Effector memory CD8-positive, alpha-beta T cell (primary cell): ENCODE results near the gene LPO.
A peak's percentile ranks its signal among the peaks of the same experiment; 100 is the strongest.

ENCODE experiments used
- ATAC-seq: fragments of 150-1000 bp; cut with Tn5 transposase; replicated peaks from 2 replicates; pipeline ENCODE4 v1.10.0; 2021; ENCODE audit warnings: mild to moderate bottlenecking, moderate library complexity
- DNase-seq, 3 experiments: peaks; one replicate each; pipeline ENCODE4 v3.0.0; 2021
- H3K27ac Mint-ChIP-seq, 2 donors: one replicate each; pipeline ENCODE4 v1.8.0; 2022; ENCODE audit warnings: mild to moderate bottlenecking in 2 of 2, mixed read lengths in 2 of 2, moderate library complexity in 2 of 2
- H3K27me3 Mint-ChIP-seq, 2 donors: one replicate each; pipeline ENCODE4 v1.8.0; 2022; ENCODE audit warnings: mixed read lengths in 2 of 2
- H3K36me3 Mint-ChIP-seq: one replicate; pipeline ENCODE4 v1.8.0; 2022; ENCODE audit warnings: mild to moderate bottlenecking, moderate library complexity, mixed read lengths; ENCODE audit not compliant: insufficient read depth
- H3K4me1 Mint-ChIP-seq, 2 donors: one replicate each; pipeline ENCODE4 v1.8.0; 2022; ENCODE audit warnings: low read depth in 2 of 2, mixed read lengths in 2 of 2
- H3K4me3 Mint-ChIP-seq, 2 donors: one replicate each; pipeline ENCODE4 v1.8.0; 2022; ENCODE audit warnings: mild to moderate bottlenecking in 2 of 2, mixed read lengths in 2 of 2, moderate library complexity in 2 of 2
- H3K9me3 Mint-ChIP-seq, 2 donors: one replicate each; pipeline ENCODE4 v1.8.0; 2022; ENCODE audit warnings: mixed read lengths in 2 of 2

Gene LPO

GRCh38 chr17:58311429-58311894 lies 73.1 kb downstream of the LPO start:
- DNase-seq (no peak), ATAC-seq (no peak)
- no peaks in the 10 kb centered on the region for H3K27me3 Mint-ChIP-seq
- no peak overlapping the region for H3K4me3 Mint-ChIP-seq
- H3K9me3 Mint-ChIP-seq = no peaks in the 10 kb centered on the region
- peaks cover 0 to 3% of the 10 kb centered on the region in 2 donors for H3K4me1 Mint-ChIP-seq
- H3K36me3 Mint-ChIP-seq = peaks cover 23% of the 10 kb centered on the region
- peak overlapping the region in 1 of 2 donors; percentile 65 for H3K27ac Mint-ChIP-seq

- H3K27ac Mint-ChIP-seq = peak overlapping the region; percentile 6 to 81
- peaks cover 0 to 3% of the 10 kb centered on the region in 2 donors for H3K4me1 Mint-ChIP-seq
- peaks cover 28% of the 10 kb centered on the region for H3K36me3 Mint-ChIP-seq
- no peak for DNase-seq
- no peaks in the 10 kb centered on the region for H3K9me3 Mint-ChIP-seq
- no peaks in the 10 kb centered on the region for H3K27me3 Mint-ChIP-seq
- no peak for ATAC-seq
- no peak overlapping the region for H3K4me3 Mint-ChIP-seq
Observed at GRCh38 chr17:58312021-58312630, 73.7 kb downstream of the LPO start.

DNA sequence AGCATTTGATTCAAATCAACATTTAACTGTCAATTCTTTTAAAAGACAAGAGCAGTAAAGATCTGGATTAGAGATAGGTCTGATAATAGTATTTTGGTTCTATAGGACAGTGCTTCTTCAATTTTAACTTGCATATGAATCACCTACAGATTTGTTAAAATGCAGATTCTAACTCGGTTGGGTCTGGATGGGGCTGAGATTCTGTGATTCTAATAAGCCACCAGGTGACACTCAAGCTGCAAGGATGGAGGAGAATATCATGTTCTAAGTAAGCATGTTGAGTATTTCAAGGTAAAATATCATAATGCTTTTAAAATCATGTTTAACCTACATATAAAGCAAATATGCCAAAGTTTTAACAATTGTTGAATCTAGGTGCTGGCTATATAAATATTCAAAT lies 74.4 kb downstream of the LPO start:
- DNase-seq (no peak), ATAC-seq (no peak)
- Mint-ChIP-seq H3K4me3 (no peak overlapping the region), H3K27ac (peak overlapping the region; percentile 6 to 81), H3K36me3 (peaks cover 28% of the 10 kb centered on the region), H3K4me1 (peaks cover 7 to 10% of the 10 kb centered on the region in 2 donors), H3K27me3 (no peaks in the 10 kb centered on the region), H3K9me3 (no peaks in the 10 kb centered on the region)

GRCh38 chr17:58313815-58314705 lies 75.7 kb downstream of the LPO start:
- ATAC-seq (no peak), DNase-seq (no peak)
- Mint-ChIP-seq H3K27me3 (no peaks in the 10 kb centered on the region), H3K9me3 (no peaks in the 10 kb centered on the region), H3K4me3 (no peak overlapping the region), H3K36me3 (peaks cover 27% of the 10 kb centered on the region), H3K27ac (peak overlapping the region; percentile 27 to 44), H3K4me1 (peaks cover 12 to 13% of the 10 kb centered on the region in 2 donors)

- Mint-ChIP-seq H3K4me3 (no peak overlapping the region), H3K27me3 (no peaks in the 10 kb centered on the region), H3K9me3 (no peaks in the 10 kb centered on the region), H3K36me3 (peaks cover 24% of the 10 kb centered on the region), H3K4me1 (peaks cover 12 to 13% of the 10 kb centered on the region in 2 donors), H3K27ac (peak overlapping the region; percentile 27 to 44)
- DNase-seq (no peak), ATAC-seq (no peak)
Observed at GRCh38 chr17:58314706-58315015, 76.3 kb downstream of the LPO start.

- peaks cover 12 to 13% of the 10 kb centered on the region in 2 donors for H3K4me1 Mint-ChIP-seq
- no peaks in the 10 kb centered on the region for H3K9me3 Mint-ChIP-seq
- H3K27ac Mint-ChIP-seq = peak overlapping the region in 1 of 2 donors; percentile 44
- DNase-seq (peak in 1 of 3 experiments; percentile 0), ATAC-seq (no peak)
- H3K4me3 Mint-ChIP-seq = no peak overlapping the region
- no peaks in the 10 kb centered on the region for H3K27me3 Mint-ChIP-seq
- peaks cover 24% of the 10 kb centered on the region for H3K36me3 Mint-ChIP-seq
Observed at GRCh38 chr17:58315281-58315711, 76.9 kb downstream of the LPO start.

DNA sequence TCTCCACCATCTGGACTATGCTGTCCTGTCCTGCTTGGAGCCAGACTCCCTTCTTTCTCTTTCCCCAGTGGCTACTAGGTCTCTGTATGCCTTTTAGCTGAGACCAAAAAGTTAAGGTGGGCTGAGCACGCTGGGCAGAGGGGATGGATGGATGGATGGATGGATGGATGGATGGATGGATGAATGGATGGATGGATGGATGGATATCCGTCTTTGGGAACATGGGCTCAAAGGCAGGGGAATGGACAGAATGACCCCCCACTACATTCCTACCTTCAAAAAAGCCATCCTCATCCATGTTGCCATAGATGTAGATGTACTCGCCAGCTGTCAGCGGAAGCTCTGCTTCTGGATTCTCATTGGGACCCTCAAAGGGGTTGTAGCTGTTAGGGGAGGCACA lies 77.4 kb downstream of the LPO start:
- no peaks in the 10 kb centered on the region for H3K27me3 Mint-ChIP-seq
- no peak overlapping the region for H3K4me3 Mint-ChIP-seq
- DNase-seq (no peak), ATAC-seq (no peak)
- H3K9me3 Mint-ChIP-seq = no peaks in the 10 kb centered on the region
- peaks cover 12 to 13% of the 10 kb centered on the region in 2 donors for H3K4me1 Mint-ChIP-seq
- peaks cover 27% of the 10 kb centered on the region for H3K36me3 Mint-ChIP-seq
- H3K27ac Mint-ChIP-seq = no peak overlapping the region

DNA sequence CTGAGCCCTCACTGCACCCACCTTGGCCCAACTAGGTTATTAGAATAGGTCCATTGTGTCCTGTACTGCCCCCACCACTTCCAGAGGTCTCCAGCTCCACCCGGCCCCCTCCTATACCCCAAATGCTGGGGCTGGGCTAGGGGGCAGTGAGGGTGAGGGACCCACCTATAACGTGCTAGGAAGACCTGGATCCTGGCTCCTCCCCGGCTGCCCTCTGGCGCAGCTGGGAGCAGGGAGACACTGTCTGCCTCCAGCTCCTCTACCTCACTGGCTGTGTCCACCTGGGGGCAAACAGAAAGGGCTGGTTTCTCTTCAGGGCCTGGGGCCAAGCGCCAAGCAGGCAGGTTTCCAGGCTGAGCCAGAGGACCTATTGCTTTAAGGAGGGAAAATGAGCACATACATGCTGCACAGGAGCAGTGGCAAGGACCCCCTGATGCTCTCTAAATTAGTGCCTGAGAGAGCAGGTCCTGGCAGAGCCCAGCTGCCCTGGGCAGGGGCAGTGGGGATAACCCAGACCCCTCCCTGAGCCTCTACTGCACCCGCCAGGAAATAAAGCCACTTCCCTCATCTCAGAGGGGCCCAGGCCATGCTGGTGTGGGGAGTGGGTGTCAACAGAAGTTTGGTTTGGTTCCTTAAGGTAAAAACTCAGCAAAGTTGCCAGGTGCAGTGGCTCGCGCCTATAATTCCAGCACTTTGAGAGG lies 78.0 kb downstream of the LPO start:
- no peak for ATAC-seq
- no peak overlapping the region for H3K4me3 Mint-ChIP-seq
- no peaks in the 10 kb centered on the region for H3K9me3 Mint-ChIP-seq
- H3K27me3 Mint-ChIP-seq = no peaks in the 10 kb centered on the region
- peak overlapping the region in 1 of 2 donors; percentile 66 for H3K27ac Mint-ChIP-seq
- H3K36me3 Mint-ChIP-seq = peaks cover 27% of the 10 kb centered on the region
- peak in 1 of 3 experiments; percentile 0 for DNase-seq
- H3K4me1 Mint-ChIP-seq = peaks cover 12 to 13% of the 10 kb centered on the region in 2 donors

DNA sequence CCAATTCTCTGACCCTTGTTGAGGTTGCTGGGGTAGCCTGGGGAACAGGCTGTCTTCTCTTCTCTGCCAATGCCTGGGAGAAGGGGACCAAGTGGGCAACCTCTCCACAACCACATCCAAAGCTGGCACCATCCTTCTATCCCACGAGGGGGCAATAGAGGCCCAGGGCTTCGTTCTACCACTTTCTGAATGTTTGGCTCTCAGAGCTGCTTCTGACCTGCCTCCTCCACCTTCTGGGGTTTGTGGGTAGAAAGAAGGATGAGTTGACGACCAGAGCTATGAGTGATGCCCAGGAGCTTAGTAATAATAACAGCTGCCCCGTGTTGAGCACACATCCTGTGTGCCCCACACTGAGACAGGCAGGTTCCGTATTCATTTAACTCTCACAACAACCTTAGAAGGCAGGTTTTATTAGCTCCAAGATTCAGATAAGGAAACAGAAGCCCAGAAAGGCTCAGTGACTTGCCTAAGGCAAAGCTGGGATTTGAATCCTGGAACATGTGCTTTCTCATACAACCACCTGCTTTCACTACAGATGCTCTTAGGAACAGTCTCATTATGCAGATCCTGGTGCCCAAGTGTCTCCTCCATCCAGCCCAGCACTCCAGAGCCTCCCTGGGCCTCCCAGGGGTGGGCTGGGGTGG lies 79.2 kb downstream of the LPO start:
- Mint-ChIP-seq H3K27ac (peak overlapping the region; percentile 66 to 84), H3K9me3 (no peaks in the 10 kb centered on the region), H3K36me3 (peaks cover 27% of the 10 kb centered on the region), H3K27me3 (no peaks in the 10 kb centered on the region), H3K4me3 (peak overlapping the region; percentile 3 to 28), H3K4me1 (peaks cover 15 to 18% of the 10 kb centered on the region in 2 donors)
- DNase-seq (peak; percentile 71 to 77 (median 74)), ATAC-seq (peak; percentile 98)

- Mint-ChIP-seq H3K27me3 (no peaks in the 10 kb centered on the region), H3K4me3 (peak overlapping the region in 1 of 2 donors; percentile 28), H3K36me3 (peaks cover 24% of the 10 kb centered on the region), H3K4me1 (peaks cover 15 to 20% of the 10 kb centered on the region in 2 donors), H3K27ac (peak overlapping the region; percentile 66 to 84), H3K9me3 (no peaks in the 10 kb centered on the region)
- no peak for ATAC-seq
- DNase-seq = no peak
Observed at GRCh38 chr17:58318065-58318481, 79.7 kb downstream of the LPO start.
